GM15510 (cell line): ENCODE results near the gene CBX5.

Experiments
- POLR2A ChIP-seq: IDR thresholded peaks from 3 replicates; pipeline ENCODE4 v1.6.1; 2011; ENCODE audit warnings: borderline replicate concordance; ENCODE audit not compliant: insufficient read length; ENCODE audit errors: extremely low read depth

The CBX5 gene

GRCh38 chr12:54195737-54196347 lies 84.1 kb downstream of the CBX5 start:
- TF ChIP-seq POLR2A: no peak

GRCh38 chr12:54195080-54195736 lies 84.7 kb downstream of the CBX5 start:
- no peak for TF ChIP-seq POLR2A

DNA sequence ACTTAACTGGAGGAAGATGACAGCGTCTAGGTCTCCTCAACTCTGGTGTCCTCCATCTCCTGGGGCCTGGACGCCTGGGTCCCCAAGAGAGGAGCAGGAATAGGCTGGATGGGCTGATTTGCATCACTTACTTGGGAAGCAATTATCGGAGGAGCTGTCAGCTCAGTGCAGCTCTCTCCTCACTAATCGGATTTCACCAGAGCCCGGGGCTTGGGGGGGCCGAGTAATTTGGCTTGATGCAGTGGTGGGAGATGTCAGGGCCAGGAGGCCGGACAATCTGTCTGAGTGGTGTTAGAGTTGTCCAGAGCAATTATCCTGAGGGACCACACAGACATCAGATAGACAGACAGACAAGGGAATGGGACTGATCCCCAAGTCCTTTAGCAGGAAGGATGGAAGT lies 86.5 kb downstream of the CBX5 start:
- no peak for TF ChIP-seq POLR2A

DNA sequence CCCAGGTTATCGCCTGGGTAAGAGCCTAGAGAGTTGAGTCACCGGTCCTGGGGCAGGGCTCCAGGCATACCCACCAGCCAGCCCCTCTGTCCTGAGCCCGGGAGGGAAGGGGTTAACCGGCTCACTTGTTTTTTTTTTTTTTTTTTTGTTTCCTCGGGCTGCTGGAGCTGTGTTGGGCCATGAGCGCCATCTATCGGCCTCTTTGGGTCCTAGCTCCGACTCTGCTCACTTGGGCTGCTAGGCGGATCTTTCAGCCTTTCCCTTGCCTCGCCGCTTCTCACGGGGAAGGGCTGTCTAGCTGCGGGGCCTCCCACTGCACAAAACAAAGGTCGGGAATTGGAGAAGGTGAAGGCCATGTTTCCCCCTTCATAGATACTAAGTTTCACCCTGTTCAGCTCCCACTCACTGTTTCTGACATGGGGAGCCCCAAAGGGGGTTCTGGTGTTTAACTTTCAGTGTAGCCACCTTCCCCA lies 88.3 kb downstream of the CBX5 start:
- TF ChIP-seq POLR2A: no peak

DNA sequence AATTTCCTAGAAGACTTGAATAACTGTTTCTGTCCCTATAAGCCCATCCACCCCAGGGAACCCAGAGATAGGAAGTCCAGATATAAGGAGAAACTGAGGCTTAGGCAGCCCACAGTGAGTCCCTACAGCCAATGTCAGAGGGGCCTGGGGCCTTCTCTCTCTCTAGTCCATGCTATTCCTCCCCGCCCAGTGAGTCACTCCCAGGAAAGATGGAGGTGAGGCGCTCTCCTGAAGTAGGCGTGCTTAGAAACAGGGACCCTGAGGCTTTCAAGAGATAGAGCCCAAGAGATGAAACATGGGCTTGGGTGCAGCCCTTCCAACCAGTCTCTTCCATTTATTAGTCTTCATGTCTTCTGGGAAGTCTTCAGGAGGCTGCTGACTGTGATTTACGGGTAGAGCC lies 88.8 kb downstream of the CBX5 start:
- no peak for TF ChIP-seq POLR2A

DNA sequence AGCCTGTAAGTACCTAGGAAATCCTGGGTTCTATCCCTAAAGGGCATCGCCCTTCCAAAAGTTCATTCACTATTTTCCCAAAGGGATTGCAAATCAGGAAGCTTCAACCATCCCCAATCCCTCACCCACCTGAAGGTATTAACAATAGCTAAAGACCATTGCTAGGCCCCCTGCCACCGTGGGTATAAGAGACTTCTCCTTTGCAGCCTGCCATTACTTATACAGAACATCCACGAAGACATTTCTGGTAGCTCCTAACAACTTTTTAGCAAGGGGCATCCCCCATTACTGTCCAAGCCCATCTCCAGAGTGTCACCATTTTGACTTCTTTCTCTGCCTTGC lies 90.8 kb downstream of the CBX5 start:
- TF ChIP-seq POLR2A: no peak

DNA sequence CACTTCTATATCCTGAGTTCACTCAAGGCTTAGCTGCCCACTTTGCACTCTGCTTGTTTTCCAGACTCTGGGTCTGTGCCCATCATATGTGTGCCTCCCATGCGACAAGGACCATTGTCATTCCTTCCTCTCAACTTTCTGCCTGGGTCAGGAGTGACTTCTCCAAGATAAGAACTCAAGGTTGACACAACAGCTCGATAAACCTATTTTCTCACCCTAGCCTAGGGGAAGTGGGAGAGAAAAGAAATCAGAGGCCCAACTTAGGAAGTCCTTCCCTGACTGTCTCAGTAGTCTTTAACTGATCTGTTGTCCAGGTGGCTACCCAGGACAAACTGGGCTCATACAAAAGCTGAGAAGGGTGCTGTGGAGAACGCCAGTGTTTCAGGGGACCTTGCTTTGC lies 92.8 kb downstream of the CBX5 start:
- no peak for TF ChIP-seq POLR2A

DNA sequence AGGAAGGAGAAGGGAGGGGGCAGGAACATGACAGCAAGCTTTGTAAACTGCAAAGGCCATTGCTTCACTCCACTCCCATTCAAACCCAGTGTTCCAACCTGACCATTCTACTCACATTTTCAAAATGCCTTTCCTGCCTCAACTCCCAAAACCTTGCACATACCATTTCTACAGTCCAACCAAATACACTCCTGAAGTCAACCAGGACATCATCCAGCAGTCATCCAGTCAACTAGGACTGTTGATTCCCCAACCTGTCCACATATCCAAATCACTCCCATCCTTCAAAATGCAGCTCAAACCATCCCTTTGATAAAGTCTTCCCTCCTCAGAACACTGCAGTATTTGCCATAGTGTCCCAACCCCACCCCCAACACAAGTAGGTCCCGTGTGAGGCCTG lies 94.0 kb downstream of the CBX5 start:
- no peak for TF ChIP-seq POLR2A

DNA sequence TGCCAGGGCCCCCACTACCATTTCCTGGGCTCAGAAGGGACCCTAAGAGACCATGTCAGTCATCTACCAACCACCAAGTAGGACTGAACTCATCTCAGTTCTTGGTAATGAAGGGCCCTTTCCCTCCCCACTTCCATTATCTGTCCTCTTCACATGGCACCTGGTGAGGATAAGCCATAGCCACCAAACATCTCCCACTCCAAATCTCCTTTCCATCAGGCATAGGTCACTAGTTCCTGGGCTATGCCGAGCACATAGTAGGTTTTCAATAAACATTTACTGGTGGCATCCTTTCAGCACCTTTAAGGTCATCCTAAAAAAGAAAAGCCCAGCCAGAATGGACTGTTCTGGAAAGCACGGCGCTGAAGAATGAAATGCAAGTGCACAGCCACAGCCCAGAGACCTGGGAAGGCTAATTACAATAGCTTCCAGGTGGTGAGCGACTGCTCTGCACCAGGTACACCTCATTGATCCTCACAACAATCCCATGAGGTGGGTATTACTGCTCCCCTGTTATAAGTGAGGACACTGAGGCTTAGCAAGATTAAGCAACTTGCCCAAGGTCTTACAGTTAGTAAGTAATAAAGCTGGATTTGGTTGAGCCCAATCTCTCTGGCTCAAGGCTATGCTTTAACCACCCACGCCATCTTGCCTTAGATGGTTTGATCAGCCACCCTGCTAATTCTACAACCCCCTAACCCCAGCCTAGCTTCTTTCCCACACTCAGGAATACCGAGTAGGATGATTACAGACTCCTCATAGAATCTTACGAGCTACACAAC lies 95.7 kb downstream of the CBX5 start:
- TF ChIP-seq POLR2A: no peak

DNA sequence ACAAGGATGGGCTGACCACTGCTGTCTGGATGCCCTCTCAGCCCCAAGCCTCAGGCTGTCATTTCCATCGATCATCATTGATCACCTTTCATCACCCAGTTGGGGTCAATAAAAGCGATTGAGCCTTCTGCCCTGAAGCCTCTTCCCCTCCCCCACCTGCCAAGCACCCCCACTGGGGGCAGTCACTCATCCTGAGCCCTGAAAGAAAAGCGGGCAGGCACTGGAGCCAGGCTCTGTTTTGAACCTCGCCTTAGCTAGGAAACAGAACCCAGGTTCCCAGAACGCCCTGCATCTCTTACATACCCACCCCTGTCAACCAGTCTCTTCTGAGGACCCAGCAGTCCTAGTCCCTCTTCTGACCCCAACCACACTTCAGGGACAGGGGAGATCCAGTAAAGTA lies 96.9 kb downstream of the CBX5 start:
- no peak for TF ChIP-seq POLR2A

DNA sequence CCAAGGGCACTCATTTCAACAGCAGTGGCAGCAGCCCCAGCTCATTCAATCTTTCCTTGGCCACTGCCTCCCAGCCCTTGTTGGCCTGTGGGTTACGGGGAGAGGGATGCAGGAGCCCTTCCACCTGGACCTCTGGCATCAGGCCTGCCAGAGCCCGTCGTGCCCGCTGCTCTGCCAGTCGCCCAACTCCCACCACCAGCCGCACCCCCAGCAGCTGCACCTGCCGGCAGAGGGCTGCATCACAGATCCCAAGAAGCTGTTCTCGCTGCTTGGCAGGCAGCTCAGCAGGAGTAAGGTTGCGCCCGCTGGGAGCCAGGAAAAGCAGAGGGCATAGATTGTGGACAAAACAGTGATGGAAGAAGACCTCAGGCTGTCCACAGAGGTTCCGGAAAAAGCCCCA lies 97.8 kb downstream of the CBX5 start:
- no peak for TF ChIP-seq POLR2A
